Stimulated activated CD8-positive, alpha-beta memory T cell treated with anti-CD3 and anti-CD28 coated beads, Interleukin-15, amount 100 ng/mL, for 24 hours (primary cell): ENCODE measurements around the gene SERPINB3.
"Not testable (repeated sequence)": the region's sequence is repeated elsewhere in the genome, so short reads cannot be mapped to it uniquely, and the experiment has no call there.

Experiments used
- DNase-seq: peaks from one replicate; pipeline ENCODE4 v3.0.0-alpha.2; 2020; ENCODE audit warnings: low read depth

The SERPINB3 gene

DNA sequence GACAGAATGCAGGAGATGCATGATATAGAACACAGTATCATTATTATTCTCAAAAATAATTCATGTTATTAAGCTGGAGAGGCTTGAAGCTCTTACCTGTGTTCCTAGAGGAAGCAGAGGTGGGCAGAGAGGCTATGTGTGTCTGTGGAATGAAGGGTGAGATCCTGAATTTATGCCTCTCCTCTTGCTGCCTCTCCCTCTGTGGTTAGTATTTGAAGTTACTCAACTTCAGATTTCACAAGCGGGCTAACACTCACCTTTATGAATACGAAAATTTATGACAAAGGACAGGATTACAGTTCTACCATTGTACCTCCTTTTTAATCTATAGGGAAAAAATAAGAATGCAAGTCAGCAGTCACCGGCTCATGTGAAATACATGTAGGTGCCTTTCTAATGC lies at the start of gene SERPINB3:
TSS of gene SERPINB3 (minus strand) at position 144 of the 400 bp plus-strand sequence. CDS start 677 bp downstream, outside the sequence.
- DNase-seq, result not testable (repeated sequence)

DNA sequence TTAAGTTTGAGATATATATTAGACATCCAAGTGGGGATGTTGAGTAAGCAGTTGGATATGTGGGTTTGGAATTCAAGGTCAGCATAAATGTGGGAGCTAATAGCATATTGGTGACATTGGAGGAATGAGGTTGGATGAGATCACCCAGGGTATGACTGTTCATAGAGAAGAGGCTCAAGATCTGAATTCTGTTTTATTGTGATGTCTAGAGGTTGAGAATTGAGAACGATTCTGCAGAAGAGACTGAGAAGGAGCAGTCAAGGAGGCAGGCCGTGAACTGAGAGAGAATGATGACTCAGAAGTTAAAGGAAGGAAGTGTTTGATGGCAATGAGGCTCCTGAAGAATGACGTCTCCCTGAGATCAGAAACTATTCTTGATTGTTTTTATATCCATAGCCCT lies 47.0 kb upstream of the SERPINB3 start:
- DNase-seq, result no peak

DNA sequence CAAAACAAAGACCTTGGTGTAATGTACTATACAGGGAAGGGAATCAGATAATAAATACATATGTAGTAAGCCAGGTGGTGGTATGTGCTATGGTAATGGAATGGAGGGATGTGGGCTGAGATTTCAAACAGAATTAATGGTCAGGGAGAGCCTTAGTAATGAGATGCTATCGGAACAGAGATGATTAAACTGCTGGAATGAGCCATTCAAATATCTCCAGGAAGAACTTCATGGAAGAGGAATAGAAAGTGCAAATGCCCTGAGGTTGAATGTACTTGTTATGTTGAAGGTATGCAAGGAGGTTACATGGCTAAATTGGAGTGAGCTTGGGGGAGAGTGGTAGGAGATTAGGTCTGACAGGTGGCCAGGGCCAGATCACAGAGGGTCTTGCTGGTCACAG lies 46.1 kb upstream of the SERPINB3 start:
- DNase-seq, result no peak

DNA sequence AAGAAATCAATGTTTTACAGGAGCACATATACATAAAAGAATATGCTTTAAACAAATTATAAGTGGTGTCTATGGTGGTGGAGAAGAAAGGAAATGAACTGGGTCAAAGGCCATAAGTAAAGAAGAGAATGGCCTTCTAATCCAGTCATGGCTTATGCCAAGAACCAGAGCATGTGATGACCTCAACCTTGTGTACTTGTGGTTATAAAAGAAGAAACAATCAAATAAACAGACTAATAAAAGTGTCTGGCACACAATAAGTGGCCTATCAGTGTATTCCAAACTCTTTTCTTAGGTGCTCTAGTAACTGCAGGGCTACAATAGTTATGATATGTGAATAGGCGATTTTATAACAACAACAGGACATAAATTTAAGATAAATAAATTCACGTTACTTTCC lies 43.7 kb upstream of the SERPINB3 start:
- no peak for DNase-seq

DNA sequence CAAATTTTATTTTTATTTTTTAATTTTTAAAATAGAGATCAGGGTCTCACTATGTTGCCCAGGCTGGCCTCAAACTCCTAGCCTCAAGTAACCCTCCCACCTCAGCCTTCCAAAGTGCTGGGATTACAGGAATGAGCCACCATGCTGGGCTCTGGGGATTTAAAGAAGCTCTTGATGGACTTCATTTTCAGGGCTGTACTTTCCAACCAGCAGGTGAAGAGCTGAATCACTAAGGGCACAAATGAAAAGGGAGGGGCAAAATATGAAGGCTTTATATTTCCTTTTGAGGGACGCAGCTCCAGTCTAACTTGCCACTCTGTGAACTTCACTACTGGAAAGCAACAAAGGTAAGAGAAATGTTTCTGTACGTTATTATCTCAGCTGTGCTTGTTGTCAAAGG lies 41.0 kb upstream of the SERPINB3 start, which contains the start of gene SERPINB11:
TSS of gene SERPINB11 (plus strand) at position 301 of the 400 bp plus-strand sequence. CDS start 7,234 bp downstream, outside the sequence.
- DNase-seq, result no peak

DNA sequence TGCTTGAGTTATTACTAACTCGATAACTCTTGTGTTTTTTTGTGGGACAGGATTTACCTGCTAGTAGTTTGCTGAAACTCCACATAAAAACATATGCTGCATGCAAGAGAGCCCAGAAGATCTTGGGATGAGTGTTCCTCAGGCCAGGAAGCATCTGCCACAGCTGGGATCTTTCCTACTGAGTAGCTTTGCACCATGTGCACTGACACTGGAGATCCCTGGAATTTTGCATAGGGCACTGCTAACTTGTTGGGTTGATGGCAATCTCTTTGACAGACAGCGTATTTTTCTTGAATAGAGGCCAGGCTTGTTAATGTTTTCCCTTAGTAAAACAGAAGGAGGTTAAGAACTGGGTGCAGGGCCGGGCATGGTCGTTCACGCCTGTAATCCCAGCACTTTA lies 40.3 kb upstream of the SERPINB3 start:
- no peak for DNase-seq

DNA sequence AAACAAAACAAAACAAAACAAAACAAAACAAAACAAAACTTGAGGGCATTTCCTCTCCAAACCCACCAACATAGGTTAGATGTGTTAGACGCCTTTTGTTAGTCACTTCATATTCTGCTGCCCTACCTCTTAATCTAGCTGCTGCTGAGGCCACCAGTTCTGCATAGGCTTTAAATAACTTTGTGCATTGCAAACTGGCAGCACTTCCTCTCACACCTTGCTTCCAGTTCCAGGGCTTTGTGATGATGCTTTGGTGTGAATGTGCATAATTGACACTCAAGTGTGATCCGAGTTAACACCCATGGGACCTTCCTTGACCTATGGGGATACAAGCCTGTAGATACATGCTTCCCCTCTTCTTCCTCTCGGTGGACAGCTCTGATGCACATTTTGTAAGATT lies 38.8 kb upstream of the SERPINB3 start:
- no peak for DNase-seq

DNA sequence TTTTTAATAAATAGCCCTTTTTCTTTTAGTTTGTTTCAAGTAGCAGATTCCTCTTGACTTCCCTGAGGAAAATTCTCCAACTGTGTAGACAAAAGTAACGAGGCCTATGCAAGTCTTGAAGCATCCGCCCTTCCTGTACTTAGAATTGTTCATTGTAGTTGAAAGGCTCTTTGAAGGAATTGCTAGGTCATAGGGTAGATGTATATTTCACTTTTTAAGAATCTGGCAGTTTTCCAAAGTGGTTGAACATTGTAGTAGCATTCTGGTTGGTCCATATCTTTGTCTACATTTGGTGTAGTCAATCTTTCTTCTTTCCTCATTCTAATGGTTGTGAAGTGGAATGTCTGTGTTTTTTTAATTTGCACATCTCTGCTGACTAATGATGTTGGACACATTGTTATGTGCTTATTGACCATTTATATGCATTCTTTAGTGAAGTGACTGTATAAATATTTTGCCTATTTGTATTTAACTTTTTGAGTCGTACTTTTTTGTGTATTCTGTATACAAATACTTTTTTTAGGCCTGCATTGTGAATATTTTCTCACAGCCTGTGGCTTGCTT lies 35.5 kb upstream of the SERPINB3 start:
- no peak for DNase-seq

DNA sequence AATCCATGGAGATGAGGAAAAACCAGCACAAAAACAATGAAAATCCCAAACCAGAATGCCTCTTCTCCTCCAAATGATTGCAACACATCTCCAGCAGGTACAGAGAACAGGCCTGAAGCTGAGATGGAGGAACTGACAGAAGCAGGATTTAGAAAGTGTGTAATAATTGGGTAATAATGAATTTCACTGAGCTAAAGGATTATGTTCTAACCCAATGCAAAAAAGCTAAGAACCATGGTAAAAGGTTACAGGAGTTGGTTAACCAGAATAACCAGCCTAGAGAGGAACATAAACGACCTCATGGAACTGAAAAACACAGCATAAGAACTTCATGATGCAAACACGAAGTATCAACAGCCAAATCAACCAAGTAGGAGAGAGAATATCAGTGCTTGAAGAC lies 27.4 kb upstream of the SERPINB3 start:
- no peak for DNase-seq

DNA sequence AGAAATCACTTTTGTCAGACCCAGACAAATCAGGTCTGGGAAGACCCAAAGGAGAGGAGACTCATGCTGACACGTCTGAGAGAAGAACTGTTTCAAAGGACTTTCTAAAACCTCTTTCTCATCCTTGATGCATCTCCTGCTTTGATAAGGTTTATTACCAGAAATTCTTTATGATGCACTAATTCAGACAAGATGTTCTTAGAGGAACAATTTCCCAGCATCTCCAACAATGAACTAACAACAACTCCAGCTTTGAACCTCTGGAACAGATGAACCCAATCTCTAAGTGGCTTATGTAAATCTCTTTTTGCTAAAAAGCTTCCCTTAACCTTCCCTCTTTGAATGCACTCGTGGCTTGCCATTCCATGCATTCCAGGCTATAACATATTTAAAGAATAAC lies 25.2 kb upstream of the SERPINB3 start:
- no peak for DNase-seq

- DNase-seq, result no peak
Measured at GRCh38 chr18:63684718-63685117, 23.0 kb upstream of the SERPINB3 start.

DNA sequence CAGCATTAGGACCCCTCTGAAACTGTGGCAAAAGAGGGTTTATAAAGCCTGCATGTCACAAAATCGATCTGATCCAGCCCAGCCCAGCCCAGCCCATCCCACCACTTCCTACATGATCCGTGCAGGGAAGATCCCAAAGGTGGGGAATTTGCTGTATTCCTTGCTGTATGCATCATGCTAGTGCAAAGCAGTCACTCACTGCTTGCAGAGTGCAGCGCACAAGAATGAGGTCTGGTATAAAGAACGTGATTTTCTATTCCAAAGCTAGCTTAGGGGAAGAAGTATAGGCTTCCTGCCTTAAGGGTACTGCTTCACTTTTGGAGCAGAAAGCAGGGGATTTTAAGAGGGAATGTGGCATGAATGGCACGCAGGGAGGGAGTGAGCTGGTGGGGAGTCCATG lies 22.2 kb upstream of the SERPINB3 start:
- DNase-seq, result no peak

DNA sequence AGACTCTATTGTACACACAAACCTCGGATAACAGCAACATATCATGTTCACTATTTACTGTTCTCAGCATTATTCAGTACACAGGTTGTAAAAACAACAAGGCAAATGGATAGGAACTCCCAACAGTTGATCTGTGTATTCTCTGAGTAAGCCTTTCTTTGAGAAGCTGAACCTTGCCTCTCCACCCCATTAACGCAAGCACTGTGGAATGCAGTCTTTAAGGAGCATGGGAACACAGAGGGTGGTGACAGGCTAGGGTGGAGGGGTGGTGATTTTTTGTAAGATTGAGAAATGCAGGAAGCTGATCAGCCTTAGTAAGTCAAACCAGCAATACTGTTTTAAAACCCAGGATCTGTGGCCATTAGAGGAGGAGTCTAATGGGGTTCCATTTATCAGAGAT lies 21.5 kb upstream of the SERPINB3 start:
- no peak for DNase-seq

- no peak for DNase-seq
Measured at GRCh38 chr18:63681449-63682340, 20.0 kb upstream of the SERPINB3 start.

GRCh38 chr18:63679820-63680606 lies 18.3 kb upstream of the SERPINB3 start:
- no peak for DNase-seq

DNA sequence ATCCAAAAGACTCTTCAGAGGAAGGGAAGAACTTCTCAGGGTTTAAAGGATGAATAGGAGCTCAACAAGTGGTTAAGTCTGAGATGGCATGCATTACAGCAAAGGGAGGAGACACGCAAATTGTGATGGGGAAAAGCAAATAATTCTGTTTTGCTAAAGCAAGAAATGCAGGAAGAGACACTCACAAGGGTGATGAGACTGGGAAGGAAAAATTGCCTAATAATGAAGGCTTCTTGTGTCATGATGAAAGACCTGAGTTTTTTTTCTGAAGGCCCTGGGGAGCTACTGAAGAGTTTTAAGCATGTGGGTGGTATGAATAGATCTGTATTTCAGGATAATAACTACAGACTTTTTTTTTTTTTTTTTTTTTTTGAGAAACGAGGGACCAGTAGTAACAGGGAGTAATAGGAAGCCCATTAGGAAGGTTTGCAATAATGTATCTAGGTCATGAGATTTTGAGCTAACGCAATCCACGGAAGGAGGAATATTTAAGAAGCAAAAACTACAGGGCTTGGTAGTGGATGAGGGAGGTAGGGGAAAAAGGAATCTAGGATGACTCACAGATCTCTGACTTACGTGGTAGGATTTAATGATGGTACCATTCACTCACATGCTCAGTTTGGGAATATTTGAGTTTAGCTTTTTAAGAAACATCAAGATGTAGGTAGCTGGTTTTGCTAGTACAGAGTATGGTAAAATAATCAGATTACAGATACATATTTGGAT lies 16.0 kb upstream of the SERPINB3 start:
- no peak for DNase-seq

- no peak for DNase-seq
Measured at GRCh38 chr18:63676526-63677323, 15.0 kb upstream of the SERPINB3 start.

DNA sequence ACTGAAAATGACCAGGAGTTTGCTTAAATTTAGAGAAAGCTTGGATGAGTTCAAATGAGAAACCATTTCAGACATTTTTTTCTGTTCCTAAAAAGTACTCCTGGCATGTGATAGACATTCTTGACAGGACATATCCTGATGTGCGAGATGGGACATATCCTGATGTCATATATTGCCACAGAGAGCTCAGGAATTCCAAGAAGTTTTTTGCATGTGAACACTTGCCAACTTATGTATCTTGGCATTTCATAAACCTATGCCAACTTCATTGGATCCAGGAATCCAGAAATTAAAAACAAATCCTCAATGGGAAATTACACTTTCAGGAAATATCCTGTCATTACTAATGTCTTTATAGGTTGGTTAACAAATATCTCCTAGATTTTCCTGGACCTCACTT lies 2.9 kb upstream of the SERPINB3 start:
- no peak for DNase-seq

GRCh38 chr18:63658920-63659319 lies 2.8 kb downstream of the SERPINB3 start:
- not testable (repeated sequence) for DNase-seq

DNA sequence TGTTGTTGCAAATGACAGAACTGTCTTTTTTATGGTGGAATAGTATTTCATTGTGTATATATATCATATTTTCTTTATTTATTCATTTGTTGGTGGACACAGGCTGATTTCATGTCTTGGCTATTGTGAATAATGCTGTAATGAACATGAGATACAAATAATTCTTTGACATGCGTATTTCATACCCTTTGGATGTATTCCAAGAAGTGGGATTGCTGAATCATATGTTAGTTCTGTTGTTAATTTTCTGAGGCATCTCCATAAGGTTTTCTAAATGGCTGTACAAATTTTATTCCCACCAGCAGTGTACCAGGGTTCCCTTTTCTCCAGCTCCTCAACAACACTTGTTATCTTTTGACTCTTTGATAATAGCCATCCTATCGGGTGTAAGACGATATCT lies 11.4 kb downstream of the SERPINB3 start:
- DNase-seq, result not testable (repeated sequence)

DNA sequence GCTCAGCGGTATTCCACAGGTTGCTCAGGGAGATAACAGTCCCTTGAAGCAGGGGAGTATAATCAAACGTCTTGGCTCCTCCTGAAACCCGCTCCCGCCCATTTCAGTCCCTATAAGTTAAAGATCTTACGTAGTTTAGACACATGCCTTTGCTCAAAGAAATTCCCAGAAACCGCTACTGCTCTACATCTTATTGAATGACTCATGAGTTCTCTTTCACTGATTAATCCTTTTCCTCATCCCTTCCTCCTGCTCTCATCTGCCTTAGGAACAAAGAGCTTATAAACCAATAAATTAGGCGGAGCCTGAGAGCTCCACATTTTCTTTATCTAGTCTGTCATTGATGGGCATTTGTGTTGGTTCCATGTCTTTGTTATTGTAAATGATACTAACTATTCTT lies 13.5 kb downstream of the SERPINB3 start:
- DNase-seq, result no peak
